Naive thymus-derived CD8-positive, alpha-beta T cell (primary cell): ENCODE data around the gene IL10. TPM values are rescaled to one million over a fixed set of nuclear protein-coding genes. Genes with fewer than 3 reads are reported as not detected.

Experiments
- ATAC-seq, 2 donors: fragments of 150-1000 bp; cut with Tn5 transposase in 1 of 2; sonication (Bioruptor Pico), chemical (Tn5 transposase) in 1 of 2; 1 replicate in 1 of 2; 2 replicates in 1 of 2; pipeline ENCODE4 v1.10.0; 2021; ENCODE audit warnings: mild to moderate bottlenecking in 2 of 2, moderate library complexity in 2 of 2
- POLR2A ChIA-PET: fragments of 350-600 bp; sonication (Branson Sonifier 250); formaldehyde crosslinking; loops from one replicate; lab custom pipeline; 2021; ENCODE audit warnings: antibody characterized with exemption; lab: Charles Lee
- DNase-seq, 10 donors: peaks; one replicate each; pipeline versions ENCODE4 v3.0.0 to v3.0.0-alpha.2; 2020 to 2022
- H3K27ac Mint-ChIP-seq, 10 donors: one replicate each; pipeline ENCODE4 v1.8.0; 2020 to 2022; ENCODE audit warnings: mild to moderate bottlenecking in 10 of 10, mixed read lengths in 10 of 10, moderate library complexity in 4 of 10, inconsistent platforms in 1 of 10
- H3K27me3 Mint-ChIP-seq, 5 donors: one replicate each; pipeline ENCODE4 v1.8.0; 2021 to 2022; ENCODE audit warnings: mixed read lengths in 5 of 5
- H3K36me3 Mint-ChIP-seq, 3 donors: one replicate each; pipeline ENCODE4 v1.8.0; 2020 to 2022; ENCODE audit warnings: mixed read lengths in 3 of 3, mild to moderate bottlenecking in 2 of 3, inconsistent platforms in 1 of 3
- H3K4me1 Mint-ChIP-seq, 4 donors: one replicate each; pipeline ENCODE4 v1.8.0; 2021 to 2022; ENCODE audit warnings: mixed read lengths in 4 of 4
- H3K4me3 Mint-ChIP-seq, 10 donors: one replicate each; pipeline ENCODE4 v1.8.0; 2020 to 2022; ENCODE audit warnings: mild to moderate bottlenecking in 10 of 10, mixed read lengths in 10 of 10, moderate library complexity in 6 of 10, inconsistent platforms in 1 of 10
- H3K9me3 Mint-ChIP-seq, 9 donors: one replicate each; pipeline ENCODE4 v1.8.0; 2020 to 2022; ENCODE audit warnings: mixed read lengths in 9 of 9, mild to moderate bottlenecking in 3 of 9, inconsistent platforms in 1 of 9, moderate library complexity in 1 of 9
- polyA plus RNA-seq, 3 donors: library from polyadenylated mRNA; unstranded; fragments of 300-500 nt; fragmentation: Illumina TruSeq; gene quantifications; one replicate each; pipeline ENCODE4 v1.2.3, GENCODE V29; 2021
- total RNA-seq, 8 experiments: library from RNA in 2 of 8; stranded (reverse) in 2 of 8; gene quantifications; one replicate each; pipeline ENCODE4 v1.2.3 and lab custom pipeline; 2021 to 2026

IL10 gene
- total and polyA plus RNA-seq, 5 experiments from 2014 or later = not detected

DNA sequence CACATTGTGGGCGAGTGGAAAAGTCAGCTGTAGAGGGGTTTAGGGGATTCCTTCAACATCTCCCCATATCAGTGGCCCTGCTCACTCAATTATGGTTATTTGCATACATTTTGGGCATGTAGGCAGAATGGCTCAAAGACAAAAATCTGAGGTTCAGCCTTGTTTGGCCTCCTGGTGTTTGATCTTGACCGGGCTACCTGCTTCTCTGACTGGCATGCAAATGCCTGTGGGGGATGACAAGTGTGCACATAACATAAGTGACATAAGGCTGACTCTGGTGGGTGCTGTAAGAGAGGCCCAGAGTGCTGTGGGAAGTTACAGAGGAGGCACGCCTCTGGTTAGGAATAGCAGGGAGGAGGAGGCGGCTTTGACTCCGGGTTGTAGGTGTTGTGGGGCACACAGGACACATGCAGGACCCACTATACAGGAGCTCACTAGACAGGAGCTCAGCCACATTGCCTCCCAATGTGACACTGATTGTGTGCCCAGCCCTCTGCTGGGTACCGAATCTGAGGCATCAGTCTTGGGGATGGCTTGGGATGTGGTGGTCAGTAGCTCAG lies 31.1 kb downstream of the IL10 start:
- Mint-ChIP-seq H3K4me3 (no peak overlapping the region), H3K9me3 (no peaks in the 10 kb centered on the region), H3K27me3 (no peaks in the 10 kb centered on the region), H3K36me3 (no peaks in the 10 kb centered on the region), H3K27ac (peak overlapping the region in 2 of 10 donors; percentile 4 to 28), H3K4me1 (peaks cover 34 to 81% (median 67%) of the 10 kb centered on the region in 4 donors)
- POLR2A ChIA-PET = interaction anchor here (0.6 to 2.5 kb wide), 4 partner anchors 27 to 166 kb away, joined by 3 to 9 read pairs (median 3); no protein-coding TSS in a partner anchor
- no peak for DNase-seq
- ATAC-seq = no peak

GRCh38 chr1:206739411-206740076 lies 32.8 kb downstream of the IL10 start:
- Mint-ChIP-seq H3K9me3 (no peaks in the 10 kb centered on the region), H3K4me3 (peak overlapping the region; percentile 17 to 77 (median 62)), H3K27ac (peak overlapping the region; percentile 75 to 93 (median 90)), H3K4me1 (peaks cover 37 to 82% (median 73%) of the 10 kb centered on the region in 4 donors), H3K27me3 (no peaks in the 10 kb centered on the region), H3K36me3 (no peaks in the 10 kb centered on the region)
- POLR2A ChIA-PET = interaction anchor here (0.9 to 2.5 kb wide), 14 partner anchors 9 to 186 kb away, joined by 3 to 9 read pairs (median 4); partner anchors contain the start of gene IL10
- ATAC-seq (peak; percentile 73 to 82), DNase-seq (peak in 4 of 10 donors; percentile 32 to 62 (median 52))

DNA sequence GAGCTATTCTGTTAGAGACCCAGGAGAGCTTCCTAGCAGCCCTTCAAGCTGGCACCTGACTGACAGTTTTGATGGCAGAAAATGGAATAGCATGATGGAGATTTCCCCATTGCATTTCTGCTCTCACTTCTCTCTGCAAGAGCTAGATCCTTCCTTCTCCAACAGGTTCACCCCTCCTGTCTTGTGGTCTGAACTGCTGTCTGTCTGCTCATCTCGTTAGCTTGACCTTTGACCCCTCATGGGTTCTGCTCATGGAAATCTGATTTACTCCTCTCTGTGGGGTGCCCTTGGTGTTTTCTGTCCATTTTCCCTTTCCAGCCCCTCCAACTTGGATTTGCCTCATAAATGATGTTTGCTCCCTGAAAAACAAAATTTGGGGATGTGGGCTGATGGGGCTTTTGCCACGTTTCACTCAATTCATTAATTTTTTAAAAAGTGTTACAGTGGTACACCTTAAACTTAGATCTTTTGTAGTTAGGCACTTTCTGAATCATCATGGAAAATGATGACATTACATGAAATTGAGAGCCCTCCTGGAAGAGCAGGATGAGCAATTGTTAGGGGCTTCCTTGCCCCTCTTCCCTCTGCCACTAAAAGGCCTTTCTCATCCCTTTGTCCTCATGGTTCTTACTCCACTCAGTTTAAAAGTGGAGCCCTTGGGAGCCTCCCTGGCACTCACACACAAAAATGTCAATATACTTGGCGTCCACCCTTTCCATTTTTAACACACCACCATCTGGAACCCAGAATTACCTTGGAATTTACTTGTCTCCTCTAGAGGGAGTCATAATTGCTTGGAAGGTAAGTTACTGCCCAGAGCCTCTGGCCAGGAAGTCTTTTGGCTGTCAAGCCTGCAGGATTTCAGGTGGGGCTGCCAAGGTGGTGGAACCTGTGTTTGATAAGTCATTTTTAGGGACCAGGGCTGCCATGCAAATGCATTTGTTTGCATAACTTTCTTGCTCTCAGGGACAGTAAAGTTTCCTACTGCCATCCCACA lies 33.6 kb downstream of the IL10 start:
- H3K9me3 Mint-ChIP-seq = no peaks in the 10 kb centered on the region

DNA sequence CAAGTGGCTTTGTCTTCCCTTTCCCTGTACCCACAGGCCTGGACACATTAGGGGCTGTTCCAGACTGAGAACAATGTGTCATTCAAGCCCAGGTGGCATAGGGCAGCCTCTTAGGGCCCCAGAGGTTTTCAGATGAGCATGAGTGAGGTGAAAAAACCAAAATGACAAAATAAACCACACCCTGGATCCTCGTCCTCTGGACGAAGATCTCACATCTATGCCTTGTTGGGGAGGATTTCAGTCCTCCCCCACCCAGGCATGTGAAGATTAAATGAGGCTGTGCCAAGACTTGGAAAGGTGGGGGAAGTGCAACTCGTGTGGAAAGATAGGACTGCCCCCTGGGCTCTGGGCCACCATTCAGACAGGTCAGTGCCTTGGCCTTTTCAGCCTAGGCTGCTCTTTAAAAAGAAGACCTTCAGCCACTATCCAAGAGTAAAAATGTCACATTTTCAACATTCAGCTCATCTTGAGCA lies 34.5 kb downstream of the IL10 start:
- Mint-ChIP-seq H3K36me3 (peaks cover 0 to 9% (median 3%) of the 10 kb centered on the region in 3 donors), H3K27me3 (no peaks in the 10 kb centered on the region), H3K9me3 (no peaks in the 10 kb centered on the region), H3K4me1 (peaks cover 41 to 78% (median 69%) of the 10 kb centered on the region in 4 donors), H3K27ac (peak overlapping the region; percentile 78 to 98 (median 90)), H3K4me3 (peak overlapping the region in 8 of 10 donors; percentile 18 to 72 (median 40))
- POLR2A ChIA-PET = interaction anchor here (0.7 to 1.3 kb wide), 5 partner anchors 13 to 184 kb away, joined by 3 to 6 read pairs (median 3); no protein-coding TSS in a partner anchor
- DNase-seq = no peak
- ATAC-seq = no peak

More for the DNA sequence above, 33.6 kb downstream of the IL10 start:
- POLR2A ChIA-PET = interaction anchor here (0.7 to 2.5 kb wide), 13 partner anchors 14 to 187 kb away, joined by 3 to 9 read pairs (median 4); partner anchors contain the start of gene FCMR
- peaks cover 37 to 82% (median 73%) of the 10 kb centered on the region in 4 donors for H3K4me1 Mint-ChIP-seq
- DNase-seq (no peak), ATAC-seq (no peak)
- H3K36me3 Mint-ChIP-seq = peaks cover 0 to 3% (median 0%) of the 10 kb centered on the region in 3 donors
- H3K27me3 Mint-ChIP-seq = no peaks in the 10 kb centered on the region
- H3K4me3 Mint-ChIP-seq = peak overlapping the region in 5 of 10 donors; percentile 24 to 75 (median 39)
- H3K27ac Mint-ChIP-seq = peak overlapping the region; percentile 83 to 95 (median 92)

DNA sequence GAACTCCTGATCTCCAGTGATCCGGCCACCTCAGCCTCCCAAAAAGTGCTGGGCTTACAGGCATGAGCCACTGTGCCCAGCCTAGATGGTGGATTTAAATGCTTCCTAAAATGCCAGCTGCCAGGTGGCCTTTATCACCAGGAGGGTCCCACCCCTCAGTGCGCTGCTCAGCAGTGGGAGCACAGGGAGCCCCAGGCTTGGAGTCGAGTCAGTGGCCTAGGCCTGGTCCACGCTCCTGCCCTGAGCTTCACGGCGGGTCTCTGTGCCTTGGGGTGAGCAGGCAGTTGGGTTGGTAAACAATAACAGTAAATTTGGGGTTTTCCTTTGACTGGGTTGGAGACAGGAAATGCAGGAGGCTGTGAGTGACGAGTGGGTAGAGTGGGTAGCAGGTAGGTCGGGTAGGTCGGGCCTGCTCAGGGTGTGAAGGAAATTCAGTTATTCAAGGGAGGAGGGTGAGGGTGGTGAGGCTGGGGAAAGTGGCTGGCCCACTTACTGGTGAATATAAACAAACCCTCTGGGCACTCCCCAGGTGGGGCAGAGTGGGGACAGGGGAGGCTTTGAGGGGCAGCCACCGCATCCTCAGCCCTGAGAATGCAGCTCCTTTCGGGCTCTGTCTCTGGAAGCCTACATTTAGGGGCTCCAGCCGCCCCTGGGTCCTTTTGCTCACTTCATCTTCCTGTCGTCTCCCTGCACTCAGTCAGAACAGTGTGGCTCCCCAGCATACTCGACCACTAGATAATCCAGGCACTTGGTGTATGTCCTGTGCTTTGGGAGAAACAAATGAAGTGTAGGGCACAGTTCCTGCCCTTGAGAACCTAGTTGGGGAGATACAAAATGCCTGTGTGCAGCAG lies 35.2 kb downstream of the IL10 start:
- H3K9me3 Mint-ChIP-seq = no peaks in the 10 kb centered on the region
- peak in 8 of 10 donors; percentile 25 to 66 (median 56) for DNase-seq
- POLR2A ChIA-PET = interaction anchor here (0.8 to 4.3 kb wide), 11 partner anchors 10 to 194 kb away, joined by 3 to 65 read pairs (median 3); no protein-coding TSS in a partner anchor
- no peaks in the 10 kb centered on the region for H3K27me3 Mint-ChIP-seq
- peaks cover 43 to 72% (median 68%) of the 10 kb centered on the region in 4 donors for H3K4me1 Mint-ChIP-seq
- peak overlapping the region; percentile 78 to 98 (median 90) for H3K27ac Mint-ChIP-seq
- H3K4me3 Mint-ChIP-seq = peak overlapping the region in 9 of 10 donors; percentile 9 to 72 (median 65)
- peaks cover 0 to 16% (median 8%) of the 10 kb centered on the region in 3 donors for H3K36me3 Mint-ChIP-seq
- peak; percentile 51 to 75 for ATAC-seq

DNA sequence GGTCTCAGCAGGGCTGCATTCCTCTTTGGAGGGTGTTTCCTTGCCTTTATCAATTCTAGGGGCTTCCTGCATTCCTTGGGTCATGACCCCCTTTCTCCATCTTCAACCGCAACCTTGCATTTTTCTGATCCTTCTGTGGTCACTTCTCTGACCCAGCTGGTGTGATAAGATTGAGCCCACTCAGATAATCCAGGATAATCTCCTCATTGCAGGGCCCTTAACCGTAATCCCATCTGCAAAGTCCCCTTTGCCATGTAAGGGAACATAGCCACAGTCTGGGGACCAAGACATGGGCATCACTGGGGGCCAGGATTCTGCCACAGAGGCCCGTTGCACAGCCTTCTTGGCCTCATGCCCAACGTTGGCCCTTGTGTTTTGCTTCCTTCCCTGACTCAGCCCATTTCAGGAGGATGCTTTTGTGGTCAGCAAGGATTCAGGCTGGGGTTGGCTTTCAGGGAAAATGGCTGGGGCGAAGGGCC lies 36.7 kb downstream of the IL10 start:
- H3K27me3 Mint-ChIP-seq = no peaks in the 10 kb centered on the region
- H3K9me3 Mint-ChIP-seq = no peaks in the 10 kb centered on the region
- DNase-seq = no peak
- H3K27ac Mint-ChIP-seq = peak overlapping the region; percentile 61 to 95 (median 90)
- peaks cover 0 to 28% (median 10%) of the 10 kb centered on the region in 3 donors for H3K36me3 Mint-ChIP-seq
- ATAC-seq = no peak
- POLR2A ChIA-PET = interaction anchor here (0.5 to 4.3 kb wide), 17 partner anchors 10 to 198 kb away, joined by 3 to 65 read pairs (median 4); partner anchors contain the start of genes FCMR and IL10
- H3K4me1 Mint-ChIP-seq = peaks cover 42 to 67% (median 62%) of the 10 kb centered on the region in 4 donors
- no peak overlapping the region for H3K4me3 Mint-ChIP-seq

DNA sequence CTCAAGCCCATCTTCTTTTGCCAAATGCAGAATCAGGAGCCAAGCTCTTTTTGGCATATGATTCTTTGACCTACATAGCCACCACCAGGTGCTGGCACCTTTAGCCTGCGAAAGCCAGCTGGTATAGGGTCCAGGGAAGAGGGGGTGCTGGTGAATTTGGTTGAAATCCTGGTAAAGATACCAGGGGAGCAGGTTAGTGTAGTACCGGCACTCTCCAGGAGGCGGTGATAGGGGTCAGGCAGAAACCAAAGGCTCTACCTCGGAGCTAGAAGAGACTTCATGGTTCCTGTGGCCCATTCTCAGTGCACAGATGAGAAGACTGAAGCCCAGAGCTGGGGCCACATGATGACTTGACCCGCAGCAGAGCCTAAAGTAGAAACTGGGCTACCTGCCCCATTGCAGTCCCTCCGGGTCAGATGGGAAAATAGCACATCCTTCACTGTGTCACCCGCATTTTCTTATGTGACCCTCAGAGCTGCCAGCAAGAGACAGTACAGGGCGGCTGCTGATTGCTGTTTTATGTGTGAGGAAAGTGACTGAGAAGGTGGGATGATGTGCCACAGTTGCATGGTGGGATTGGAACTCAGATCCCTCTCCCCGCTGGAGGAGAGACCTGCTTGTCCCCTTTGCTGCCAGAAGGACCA lies 37.7 kb downstream of the IL10 start:
- ATAC-seq (peak; percentile 55 to 75), DNase-seq (peak; percentile 64 to 88 (median 74))
- H3K9me3 Mint-ChIP-seq = no peaks in the 10 kb centered on the region
- peak overlapping the region; percentile 61 to 95 (median 86) for H3K27ac Mint-ChIP-seq
- H3K27me3 Mint-ChIP-seq = no peaks in the 10 kb centered on the region
- POLR2A ChIA-PET = interaction anchor here (1.1 to 4.3 kb wide), 18 partner anchors 9 to 199 kb away, joined by 3 to 65 read pairs (median 4); partner anchors contain the start of genes FCMR and IL10
- peak overlapping the region in 5 of 10 donors; percentile 5 to 60 (median 26) for H3K4me3 Mint-ChIP-seq
- peaks cover 39 to 61% (median 56%) of the 10 kb centered on the region in 4 donors for H3K4me1 Mint-ChIP-seq
- H3K36me3 Mint-ChIP-seq = peaks cover 0 to 37% (median 12%) of the 10 kb centered on the region in 3 donors

DNA sequence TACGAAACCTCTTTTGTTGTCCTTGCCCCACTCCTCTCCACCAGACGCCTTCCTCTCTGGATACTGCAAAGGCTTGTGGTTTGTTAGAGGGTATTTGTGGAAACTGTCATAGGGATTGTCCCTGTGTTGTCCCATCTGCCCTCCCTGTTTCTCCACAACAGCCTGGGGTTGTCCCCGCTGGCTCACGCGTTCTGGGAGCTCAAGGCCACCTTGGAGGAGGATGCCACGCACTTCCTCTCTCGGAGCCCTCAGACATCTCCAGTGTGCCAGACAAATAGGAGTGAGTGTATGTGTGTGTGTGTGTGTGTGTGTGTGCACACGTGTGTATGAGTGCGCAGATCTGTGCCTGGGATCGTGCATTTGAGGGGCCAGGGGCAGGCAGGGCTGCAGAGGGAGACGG lies 39.3 kb downstream of the IL10 start:
- no peaks in the 10 kb centered on the region for H3K9me3 Mint-ChIP-seq
- POLR2A ChIA-PET = interaction anchor here (1.0 to 4.3 kb wide), 2 partner anchors 73 to 179 kb away, joined by 3 to 65 read pairs; no protein-coding TSS in a partner anchor
- H3K4me1 Mint-ChIP-seq = peaks cover 29 to 50% (median 44%) of the 10 kb centered on the region in 4 donors

GRCh38 chr1:206732508-206732907 lies 39.8 kb downstream of the IL10 start:
- peaks cover 26 to 50% (median 42%) of the 10 kb centered on the region in 4 donors for H3K4me1 Mint-ChIP-seq
- peaks cover 0 to 50% (median 12%) of the 10 kb centered on the region in 3 donors for H3K36me3 Mint-ChIP-seq
- ATAC-seq (no peak), DNase-seq (no peak)
- POLR2A ChIA-PET = no interaction called here
- H3K9me3 Mint-ChIP-seq = no peaks in the 10 kb centered on the region
- H3K27ac Mint-ChIP-seq = peak overlapping the region in 6 of 10 donors; percentile 48 to 88 (median 76)
- peaks cover 0 to 2% (median 0%) of the 10 kb centered on the region in 5 donors for H3K27me3 Mint-ChIP-seq
- no peak overlapping the region for H3K4me3 Mint-ChIP-seq

More for the DNA sequence above, 39.3 kb downstream of the IL10 start:
- no peak for ATAC-seq
- no peak for DNase-seq
- peaks cover 0 to 2% (median 0%) of the 10 kb centered on the region in 5 donors for H3K27me3 Mint-ChIP-seq
- H3K4me3 Mint-ChIP-seq = peak overlapping the region in 1 of 10 donors; percentile 5
- H3K27ac Mint-ChIP-seq = peak overlapping the region in 6 of 10 donors; percentile 32 to 84 (median 61)
- peaks cover 0 to 50% (median 12%) of the 10 kb centered on the region in 3 donors for H3K36me3 Mint-ChIP-seq

DNA sequence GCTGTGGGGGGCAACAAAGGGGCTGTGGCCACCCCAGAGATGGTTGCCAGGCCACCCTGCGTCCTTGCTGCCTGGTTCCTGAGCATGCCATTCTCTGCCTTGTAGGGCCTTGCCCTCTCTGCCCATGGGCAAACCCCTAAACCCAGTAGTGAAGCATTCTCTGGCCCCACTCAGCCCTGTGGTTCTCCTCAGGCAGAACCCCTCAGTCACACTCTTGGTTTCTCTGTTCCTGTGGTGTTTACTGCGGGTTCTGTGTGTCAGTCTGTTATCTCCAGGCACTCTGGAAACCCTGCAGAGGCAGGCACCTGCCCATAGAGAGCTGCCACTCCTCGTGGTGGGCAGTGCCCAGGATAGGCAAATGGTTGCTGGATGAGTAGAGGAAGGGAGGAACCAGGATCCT lies 42.8 kb downstream of the IL10 start:
- H3K27ac Mint-ChIP-seq = peak overlapping the region in 5 of 10 donors; percentile 13 to 79 (median 51)
- peaks cover 0 to 2% (median 0%) of the 10 kb centered on the region in 5 donors for H3K27me3 Mint-ChIP-seq
- H3K4me1 Mint-ChIP-seq = peaks cover 19 to 50% (median 40%) of the 10 kb centered on the region in 4 donors
- DNase-seq (no peak), ATAC-seq (no peak)
- POLR2A ChIA-PET = interaction anchor here (1.2 kb wide), 1 partner anchor 10 kb away, joined by 3 read pairs; no protein-coding TSS in a partner anchor
- peaks cover 0 to 50% (median 12%) of the 10 kb centered on the region in 3 donors for H3K36me3 Mint-ChIP-seq
- H3K4me3 Mint-ChIP-seq = no peak overlapping the region
- H3K9me3 Mint-ChIP-seq = no peaks in the 10 kb centered on the region
